SK-N-SH (cell line): ENCODE data around the gene EAF2. TPM values are rescaled to one million over a fixed set of nuclear protein-coding genes. Genes with fewer than 3 reads are reported as not detected.

ENCODE experiments used
- CTCF ChIA-PET: fragments of 300-600, 350-600 bp; formaldehyde crosslinking; extraction: SDS; loops from one replicate; lab custom pipeline; 2021; lab: Yijun Ruan, JAX
- POLR2A ChIA-PET: fragments of 350-600 bp; sonication (Branson Sonifier 250); formaldehyde crosslinking; extraction: SDS; loops from one replicate; lab custom pipeline; 2020; ENCODE audit warnings: antibody characterized with exemption, inconsistent platforms; lab: Yijun Ruan, JAX
- DNase-seq: peaks from one replicate; pipeline ENCODE4 v3.0.0; 2012
- H2AFZ ChIP-seq: fragments of 200-600 bp; sonication (generic); 2 replicates; pipeline ENCODE4 v1.8.1; 2016; ENCODE audit warnings: antibody characterized with exemption, mild to moderate bottlenecking, low read depth
- H3F3A ChIP-seq: fragments of 200-600 bp; sonication (generic); replicated peaks from 2 replicates; pipeline ENCODE3; 2016; ENCODE audit warnings: antibody characterized with exemption, mild to moderate bottlenecking; ENCODE audit not compliant: insufficient read depth
- H3K27ac ChIP-seq, 2 experiments: fragments of 200-500 bp in 1 of 2; fragments of 200-600 bp in 1 of 2; sonication (Bioruptor generic) in 1 of 2; sonication (generic), shearing (Covaris generic) in 1 of 2; 2 replicates each; pipeline versions ENCODE4 v1.5.1 to v1.6.1; 2014 to 2016; ENCODE audit warnings: low read depth in 2 of 2, inconsistent platforms in 1 of 2, low read length in 1 of 2, mild to moderate bottlenecking in 1 of 2, mixed read lengths in 1 of 2
- H3K27me3 ChIP-seq: fragments of 200-600 bp; sonication (generic), shearing (Covaris generic); 2 replicates; pipeline ENCODE4 v1.6.1; 2016; ENCODE audit warnings: mixed run types; ENCODE audit not compliant: insufficient read depth
- H3K36me3 ChIP-seq, 2 experiments: fragments of 200-500 bp in 1 of 2; fragments of 200-600 bp in 1 of 2; sonication (Bioruptor generic) in 1 of 2; sonication (generic) in 1 of 2; replicated peaks in 1 of 2; 2 replicates each; pipeline versions ENCODE3 to v1.5.1; 2014 to 2016; ENCODE audit warnings: low read length in 1 of 2, mild to moderate bottlenecking in 1 of 2; ENCODE audit not compliant: insufficient read depth in 2 of 2, control insufficient read depth in 1 of 2
- H3K4me1 ChIP-seq, 2 experiments: fragments of 200-500 bp in 1 of 2; fragments of 200-600 bp in 1 of 2; sonication (Bioruptor generic) in 1 of 2; sonication (generic), shearing (Covaris generic) in 1 of 2; 2 replicates each; pipeline versions ENCODE4 v1.5.1 to v1.6.1; 2014 to 2016; ENCODE audit warnings: low read depth in 1 of 2, low read length in 1 of 2, mixed run types in 1 of 2; ENCODE audit not compliant: insufficient read depth in 2 of 2, control insufficient read depth in 1 of 2
- H3K4me2 ChIP-seq: fragments of 200-600 bp; sonication (generic), shearing (Covaris generic); 2 replicates; pipeline ENCODE4 v1.6.1; 2017; ENCODE audit warnings: mixed run types
- H3K4me3 ChIP-seq, 2 experiments: fragments of 200-500 bp in 1 of 2; fragments of 200-600 bp in 1 of 2; sonication (Bioruptor generic) in 1 of 2; sonication (generic), shearing (Covaris generic) in 1 of 2; 2 replicates each; pipeline versions ENCODE4 v1.5.1 to v1.8.1; 2014 to 2016; ENCODE audit warnings: low read depth in 2 of 2, inconsistent platforms in 1 of 2, low read length in 1 of 2, mild to moderate bottlenecking in 1 of 2, mixed read lengths in 1 of 2, moderate library complexity in 1 of 2
- H3K79me2 ChIP-seq: fragments of 200-600 bp; sonication (generic); 2 replicates; pipeline ENCODE4 v1.8.1; 2017; ENCODE audit warnings: mild to moderate bottlenecking; ENCODE audit not compliant: insufficient read depth
- H3K9ac ChIP-seq: fragments of 200-600 bp; sonication (generic); 2 replicates; pipeline ENCODE4 v1.6.1; 2017; ENCODE audit warnings: mixed run types
- H3K9me2 ChIP-seq: fragments of 200-600 bp; sonication (generic); 2 replicates; pipeline ENCODE4 v1.6.1; 2017; ENCODE audit warnings: mixed run types
- H3K9me3 ChIP-seq: fragments of 200-600 bp; sonication (generic); 2 replicates; pipeline ENCODE4 v1.6.1; 2017; ENCODE audit warnings: mixed run types, mild to moderate bottlenecking, moderate library complexity
- H4K20me1 ChIP-seq: fragments of 200-600 bp; sonication (generic); 2 replicates; pipeline ENCODE4 v1.6.1; 2017; ENCODE audit warnings: mild to moderate bottlenecking, mixed run types; ENCODE audit not compliant: insufficient read depth
- CHD2 ChIP-seq: fragments of 150-350 bp; IDR thresholded peaks from 2 replicates; pipeline ENCODE4 v1.6.1; 2018; ENCODE audit warnings: low read length; ENCODE audit not compliant: partially characterized antibody
- CTCF ChIP-seq: fragments of 200-600 bp; sonication (generic); IDR thresholded peaks from 2 replicates; pipeline ENCODE4 v1.6.1; 2017; ENCODE audit warnings: antibody characterized with exemption, mild to moderate bottlenecking, moderate library complexity
- EP300 ChIP-seq, 2 experiments: IDR thresholded peaks; 2 replicates each; pipeline versions ENCODE4 v1.4.0 to v1.6.1; 2012; ENCODE audit warnings: borderline replicate concordance in 1 of 2, low read depth in 1 of 2, low read length in 1 of 2
- EZH2phosphoT487 ChIP-seq: fragments of 200-600 bp; sonication (generic); IDR thresholded peaks from 2 replicates; pipeline ENCODE4 v1.6.1; 2017; ENCODE audit warnings: low read depth, mixed run types, mild to moderate bottlenecking, antibody characterized with exemption, moderate library complexity, borderline replicate concordance
- GABPA ChIP-seq: IDR thresholded peaks from 2 replicates; pipeline ENCODE4 v1.4.0; 2012; ENCODE audit warnings: low read depth, mild to moderate bottlenecking
- GATA2 ChIP-seq: sonication (generic); formaldehyde crosslinking; IDR thresholded peaks from 2 replicates; pipeline ENCODE4 v1.5.0; 2020; ENCODE audit warnings: mild to moderate bottlenecking, missing genetic modification reagents
- IRF3 ChIP-seq: fragments of 150-350 bp; IDR thresholded peaks from 2 replicates; pipeline ENCODE4 v1.6.1; 2016; ENCODE audit warnings: mild to moderate bottlenecking, low read depth, low read length
- JUND ChIP-seq: IDR thresholded peaks from 2 replicates; pipeline ENCODE4 v1.4.0; 2012
- MAX ChIP-seq: IDR thresholded peaks from 2 replicates; pipeline ENCODE4 v1.4.0; 2012; ENCODE audit warnings: low read depth
- MXI1 ChIP-seq: IDR thresholded peaks from 2 replicates; pipeline ENCODE4 v1.6.1; 2012; ENCODE audit warnings: mild to moderate bottlenecking, low read depth, low read length, improper control_type of control experiment
- NRF1 ChIP-seq: IDR thresholded peaks from 2 replicates; pipeline ENCODE4 v1.6.1; 2012; ENCODE audit warnings: low read depth, mild to moderate bottlenecking, low read length
- PBX3 ChIP-seq: IDR thresholded peaks from 2 replicates; pipeline ENCODE4; 2012
- RAD21 ChIP-seq: IDR thresholded peaks from 2 replicates; pipeline ENCODE4 v1.6.1; 2012; ENCODE audit warnings: mild to moderate bottlenecking, low read length
- REST ChIP-seq: IDR thresholded peaks from 2 replicates; pipeline ENCODE4 v1.6.1; 2012; ENCODE audit warnings: mild to moderate bottlenecking, low read depth, low read length, moderate library complexity
- SIN3A ChIP-seq: IDR thresholded peaks from 2 replicates; pipeline ENCODE4 v1.6.1; 2012; ENCODE audit warnings: low read depth, mild to moderate bottlenecking, low read length, moderate library complexity, borderline replicate concordance
- SMC3 ChIP-seq: IDR thresholded peaks from 2 replicates; pipeline ENCODE4 v1.6.1; 2012; ENCODE audit warnings: low read depth, low read length, improper control_type of control experiment
- ZBTB33 ChIP-seq: IDR thresholded peaks from 2 replicates; pipeline ENCODE4 v1.4.0; 2012; ENCODE audit warnings: low read depth, borderline replicate concordance
- WGBS: methylation state at CpG from one replicate; pipeline ENCODE4 v1.1.6; 2017; ENCODE audit warnings: low lambda C conversion rate; 5-methylcytosine and 5-hydroxymethylcytosine counted together
- polyA plus RNA-seq, 3 experiments: library from polyadenylated mRNA; depleted of rRNA; stranded (reverse); fragments of >200 nt; gene quantifications; 2 replicates each; pipeline ENCODE4 v1.2.3, GENCODE V29; 2012

EAF2 gene
- polyA plus RNA-seq, 1 of the 3 experiments (the other 2 are of a cell fraction): 0.85 TPM

- Histone ChIP-seq H4K20me1 (no peaks in the 10 kb centered on the region), H3K27ac (no peak overlapping the region), H3K9me2 (no peaks in the 10 kb centered on the region), H3K4me1 (no peaks in the 10 kb centered on the region), H3F3A (no peaks in the 10 kb centered on the region), H3K36me3 (no peaks in the 10 kb centered on the region), H3K4me2 (no peak overlapping the region), H2AFZ (no peak overlapping the region), H3K4me3 (no peak overlapping the region), H3K9me3 (no peaks in the 10 kb centered on the region), H3K9ac (no peak overlapping the region), H3K79me2 (no peaks in the 10 kb centered on the region), H3K27me3 (no peaks in the 10 kb centered on the region)
- DNase-seq: no peak
- POLR2A ChIA-PET: interaction anchor here (0.7 kb wide), 1 partner anchor 460 kb away, joined by 5 read pairs; no protein-coding TSS in a partner anchor
- CTCF ChIA-PET: no interaction called here
- 42% methylated on average over 3 of the region's 3 CpGs for WGBS
- no peak for TF ChIP-seq EP300 (IDR thresholded peaks at IDR 0.05; ENCODE audit: borderline replicate concordance in 1 of 2, low read depth in 1 of 2, low read length in 1 of 2)
- no peak for TF ChIP-seq MAX
- no peak for TF ChIP-seq ZBTB33
- TF ChIP-seq MXI1: no peak
- no peak for TF ChIP-seq SIN3A
- TF ChIP-seq REST: no peak
- TF ChIP-seq CHD2: no peak
- TF ChIP-seq EZH2phosphoT487: no peak
- TF ChIP-seq RAD21: no peak
- TF ChIP-seq NRF1: no peak
Observed at GRCh38 chr3:121897296-121897695, 62.3 kb downstream of the EAF2 start.

GRCh38 chr3:121913305-121913990, 78.4 kb downstream of the EAF2 start:
- Histone ChIP-seq H3K4me2 (no peak overlapping the region), H3K9me3 (no peaks in the 10 kb centered on the region), H3K27me3 (no peaks in the 10 kb centered on the region), H3K79me2 (no peaks in the 10 kb centered on the region), H2AFZ (no peak overlapping the region), H3K4me1 (no peaks in the 10 kb centered on the region), H3K36me3 (no peaks in the 10 kb centered on the region), H3F3A (no peaks in the 10 kb centered on the region), H3K4me3 (no peak overlapping the region), H3K9ac (no peak overlapping the region), H3K27ac (no peak overlapping the region), H4K20me1 (no peaks in the 10 kb centered on the region), H3K9me2 (no peaks in the 10 kb centered on the region)
- POLR2A ChIA-PET: no interaction called here
- WGBS: 41% methylated on average over 2 of the region's 2 CpGs
- no peak for DNase-seq
- CTCF ChIA-PET: no interaction called here
- no peak for TF ChIP-seq JUND
- TF ChIP-seq IRF3: no peak
- TF ChIP-seq CTCF: no peak
- TF ChIP-seq SMC3: no peak
- no peak for TF ChIP-seq EZH2phosphoT487
- no peak for TF ChIP-seq PBX3
- no peak for TF ChIP-seq GATA2 (CRISPR knock-in tag)
- TF ChIP-seq GABPA: no peak
- TF ChIP-seq RAD21: no peak
- TF ChIP-seq CHD2: no peak
